ENCODE measurements around the gene COL28A1. TPM values are rescaled to one million over a fixed set of nuclear protein-coding genes. Genes with fewer than 3 reads are reported as not detected.
A peak's percentile ranks its signal among the peaks of the same experiment; 100 is the strongest.

Gene COL28A1
- total RNA-seq, 1 donor, result 0.36 TPM

- Histone ChIP-seq H4K20me1 (ENCODE audit: insufficient read depth, low read length) (no peaks in the 10 kb centered on the region), H3K27ac (ENCODE audit: low read depth, low read length) (no peak overlapping the region), H3K27me3 (ENCODE audit: insufficient read depth, low read length) (no peaks in the 10 kb centered on the region), H2AFZ (ENCODE audit: low read length) (peak overlapping the region; percentile 43), H3K4me2 (ENCODE audit: insufficient read depth, low read length) (no peak overlapping the region), H3K36me3 (ENCODE audit: insufficient read depth, low read length) (no peaks in the 10 kb centered on the region), H3K9me3 (ENCODE audit: low read depth, low read length) (no peaks in the 10 kb centered on the region), H3K79me2 (ENCODE audit: insufficient read depth, low read length) (no peaks in the 10 kb centered on the region), H3K4me1 (ENCODE audit: insufficient read depth, low read length) (peaks cover 15% of the 10 kb centered on the region), H3K4me3 (ENCODE audit: insufficient read depth, low read length) (no peak overlapping the region)
- DNase-seq (ENCODE audit: insufficient read length, low spot score, missing footprints), result no peak
- TF ChIP-seq, protein P1, sequence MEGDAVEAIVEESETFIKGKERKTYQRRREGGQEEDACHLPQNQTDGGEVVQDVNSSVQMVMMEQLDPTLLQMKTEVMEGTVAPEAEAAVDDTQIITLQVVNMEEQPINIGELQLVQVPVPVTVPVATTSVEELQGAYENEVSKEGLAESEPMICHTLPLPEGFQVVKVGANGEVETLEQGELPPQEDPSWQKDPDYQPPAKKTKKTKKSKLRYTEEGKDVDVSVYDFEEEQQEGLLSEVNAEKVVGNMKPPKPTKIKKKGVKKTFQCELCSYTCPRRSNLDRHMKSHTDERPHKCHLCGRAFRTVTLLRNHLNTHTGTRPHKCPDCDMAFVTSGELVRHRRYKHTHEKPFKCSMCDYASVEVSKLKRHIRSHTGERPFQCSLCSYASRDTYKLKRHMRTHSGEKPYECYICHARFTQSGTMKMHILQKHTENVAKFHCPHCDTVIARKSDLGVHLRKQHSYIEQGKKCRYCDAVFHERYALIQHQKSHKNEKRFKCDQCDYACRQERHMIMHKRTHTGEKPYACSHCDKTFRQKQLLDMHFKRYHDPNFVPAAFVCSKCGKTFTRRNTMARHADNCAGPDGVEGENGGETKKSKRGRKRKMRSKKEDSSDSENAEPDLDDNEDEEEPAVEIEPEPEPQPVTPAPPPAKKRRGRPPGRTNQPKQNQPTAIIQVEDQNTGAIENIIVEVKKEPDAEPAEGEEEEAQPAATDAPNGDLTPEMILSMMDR (IDR thresholded peaks at IDR 0.05; ENCODE audit: extremely low read depth, low read depth, low read length), result no peak
These were observed 109.0 kb downstream of the COL28A1 start for GRCh38 chr7:7426676-7427075.

DNA sequence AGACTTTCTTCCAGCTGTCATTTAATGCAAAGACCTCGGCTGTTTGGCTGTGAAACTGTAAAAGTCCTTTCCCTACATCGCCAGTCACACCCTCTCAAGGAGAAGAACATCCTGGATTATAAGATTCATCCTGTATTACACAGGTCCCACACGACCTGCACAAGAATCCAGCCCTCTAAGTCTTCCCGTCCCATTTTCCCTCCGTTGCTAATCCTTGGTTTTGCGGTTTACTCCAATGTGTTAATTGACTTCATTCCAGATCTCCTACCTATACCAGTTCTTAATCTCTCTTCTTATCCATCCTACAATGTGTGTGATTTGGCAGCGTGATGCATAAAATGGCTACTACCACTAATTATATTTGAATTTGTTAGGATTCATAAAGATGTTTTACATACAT, 110.4 kb downstream of the COL28A1 start:
- Histone ChIP-seq H3K4me1 (ENCODE audit: insufficient read depth, low read length) (peaks cover 15% of the 10 kb centered on the region), H3K36me3 (ENCODE audit: insufficient read depth, low read length) (no peaks in the 10 kb centered on the region), H3K4me2 (ENCODE audit: insufficient read depth, low read length) (no peak overlapping the region), H3K27me3 (ENCODE audit: insufficient read depth, low read length) (no peaks in the 10 kb centered on the region), H2AFZ (ENCODE audit: low read length) (peak overlapping the region; percentile 49), H3K79me2 (ENCODE audit: insufficient read depth, low read length) (no peaks in the 10 kb centered on the region), H4K20me1 (ENCODE audit: insufficient read depth, low read length) (no peaks in the 10 kb centered on the region), H3K27ac (ENCODE audit: low read depth, low read length) (no peak overlapping the region), H3K9me3 (ENCODE audit: low read depth, low read length) (no peaks in the 10 kb centered on the region), H3K4me3 (ENCODE audit: insufficient read depth, low read length) (no peak overlapping the region)
- peak; percentile 26 for DNase-seq (ENCODE audit: insufficient read length, low spot score, missing footprints)
- TF ChIP-seq, protein P1 (IDR thresholded peaks at IDR 0.05; ENCODE audit: extremely low read depth, low read depth, low read length), result no peak

- Histone ChIP-seq H3K27ac (ENCODE audit: low read depth, low read length) (peak overlapping the region; percentile 64), H3K4me2 (ENCODE audit: insufficient read depth, low read length) (peak overlapping the region; percentile 92), H2AFZ (ENCODE audit: low read length) (peak overlapping the region; percentile 98), H3K79me2 (ENCODE audit: insufficient read depth, low read length) (no peaks in the 10 kb centered on the region), H3K27me3 (ENCODE audit: insufficient read depth, low read length) (no peaks in the 10 kb centered on the region), H4K20me1 (ENCODE audit: insufficient read depth, low read length) (no peaks in the 10 kb centered on the region), H3K36me3 (ENCODE audit: insufficient read depth, low read length) (no peaks in the 10 kb centered on the region), H3K9me3 (ENCODE audit: low read depth, low read length) (no peaks in the 10 kb centered on the region), H3K4me1 (ENCODE audit: insufficient read depth, low read length) (peaks cover 15% of the 10 kb centered on the region), H3K4me3 (ENCODE audit: insufficient read depth, low read length) (peak overlapping the region; percentile 78)
- TF ChIP-seq, protein P1 (IDR thresholded peaks at IDR 0.05; ENCODE audit: extremely low read depth, low read depth, low read length), result peak; percentile 96
- peak; percentile 64 for DNase-seq (ENCODE audit: insufficient read length, low spot score, missing footprints)
These were observed 111.4 kb downstream of the COL28A1 start for GRCh38 chr7:7424151-7424873.

DNA sequence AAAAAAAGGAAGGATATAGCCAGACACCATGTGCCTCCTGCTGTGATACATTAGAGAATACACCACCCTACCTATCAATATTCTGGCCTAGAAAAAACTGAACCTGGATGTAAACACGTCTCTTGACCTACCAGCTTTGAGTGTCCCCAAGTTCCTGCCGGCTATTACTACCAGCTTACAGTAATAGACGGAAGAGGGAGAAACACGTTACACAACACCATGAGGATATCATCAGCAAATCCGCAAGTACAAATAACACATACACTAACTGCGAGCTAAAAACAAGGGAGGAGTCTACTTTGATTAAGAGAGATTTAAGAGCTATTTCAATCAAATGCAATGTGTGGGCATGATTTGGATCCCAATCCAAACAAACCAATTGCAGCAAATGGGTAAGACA, 113.0 kb downstream of the COL28A1 start:
- Histone ChIP-seq H3K4me3 (ENCODE audit: insufficient read depth, low read length) (no peak overlapping the region), H3K9me3 (ENCODE audit: low read depth, low read length) (no peaks in the 10 kb centered on the region), H3K27me3 (ENCODE audit: insufficient read depth, low read length) (no peaks in the 10 kb centered on the region), H3K27ac (ENCODE audit: low read depth, low read length) (no peak overlapping the region), H4K20me1 (ENCODE audit: insufficient read depth, low read length) (no peaks in the 10 kb centered on the region), H3K4me1 (ENCODE audit: insufficient read depth, low read length) (peaks cover 2% of the 10 kb centered on the region), H3K36me3 (ENCODE audit: insufficient read depth, low read length) (no peaks in the 10 kb centered on the region), H2AFZ (ENCODE audit: low read length) (no peak overlapping the region), H3K79me2 (ENCODE audit: insufficient read depth, low read length) (no peaks in the 10 kb centered on the region), H3K4me2 (ENCODE audit: insufficient read depth, low read length) (no peak overlapping the region)
- TF ChIP-seq, protein P1 (IDR thresholded peaks at IDR 0.05; ENCODE audit: extremely low read depth, low read depth, low read length), result no peak
- DNase-seq (ENCODE audit: insufficient read length, low spot score, missing footprints), result no peak
